HG03378 (cell line): ENCODE results near the gene GHITM.
"Not testable (repeated sequence)": the region's sequence is repeated elsewhere in the genome, so short reads cannot be mapped to it uniquely, and the experiment has no call there.

Experiments
- ATAC-seq: cut with Tn5 transposase; IDR thresholded peaks from one replicate; pipeline ENCODE4 v1.9.1; 2021; ENCODE audit warnings: mild to moderate bottlenecking, moderate library complexity; ENCODE audit not compliant: unreplicated experiment

Gene GHITM

GRCh38 chr10:84147347-84147746, 8.0 kb downstream of the GHITM start:
- ATAC-seq: no peak

- peak; percentile 47 for ATAC-seq
Measured at GRCh38 chr10:84148006-84148597, 8.8 kb downstream of the GHITM start.

GRCh38 chr10:84149854-84150253, 10.5 kb downstream of the GHITM start:
- no peak for ATAC-seq

- no peak for ATAC-seq
Measured at GRCh38 chr10:84152769-84153168, 13.5 kb downstream of the GHITM start.

- no peak for ATAC-seq
Measured at GRCh38 chr10:84155521-84155920, 16.2 kb downstream of the GHITM start.

- ATAC-seq: no peak
Measured at GRCh38 chr10:84156009-84156408, 16.7 kb downstream of the GHITM start.

- ATAC-seq: no peak
Measured at GRCh38 chr10:84156768-84157167, 17.5 kb downstream of the GHITM start.

- ATAC-seq: no peak
Measured at GRCh38 chr10:84158061-84158460, 18.8 kb downstream of the GHITM start.

- no peak for ATAC-seq
Measured at GRCh38 chr10:84158550-84158949, 19.2 kb downstream of the GHITM start.

- no peak for ATAC-seq
Measured at GRCh38 chr10:84159076-84159685, 19.9 kb downstream of the GHITM start.

- ATAC-seq: no peak
Measured at GRCh38 chr10:84160663-84161362, 21.5 kb downstream of the GHITM start.

- ATAC-seq: no peak
Measured at GRCh38 chr10:84163996-84164395, 24.7 kb downstream of the GHITM start.

- ATAC-seq: no peak
Measured at GRCh38 chr10:84164442-84164841, 25.1 kb downstream of the GHITM start.

GRCh38 chr10:84166620-84167288, 27.4 kb downstream of the GHITM start:
- ATAC-seq: peak; percentile 70

- ATAC-seq: not testable (repeated sequence)
Measured at GRCh38 chr10:84167289-84167653, 28.0 kb downstream of the GHITM start.

- ATAC-seq: not testable (repeated sequence)
Measured at GRCh38 chr10:84168382-84168781, 29.1 kb downstream of the GHITM start.

GRCh38 chr10:84171237-84171636, 31.9 kb downstream of the GHITM start:
- ATAC-seq: not testable (repeated sequence)

GRCh38 chr10:84171700-84172466, 32.6 kb downstream of the GHITM start:
- peak; percentile 38 for ATAC-seq

GRCh38 chr10:84172467-84173356, 33.4 kb downstream of the GHITM start:
- ATAC-seq: peak; percentile 51

- peak; percentile 44 for ATAC-seq
Measured at GRCh38 chr10:84173501-84173929, 34.2 kb downstream of the GHITM start, which contains the start of gene GPR15LG. TSS of gene GPR15LG (plus strand) at chr10:84173801. CDS start at chr10:84173852, 51 bp downstream.
